ENCODE data around the gene LRRK1.

LRRK1 gene

GRCh38 chr15:100994597-100995446 is 75.7 kb downstream of the LRRK1 start:
- Histone ChIP-seq H3K9me3 (no peaks in the 10 kb centered on the region), H3K27me3 (no peaks in the 10 kb centered on the region), H3K27ac (no peak overlapping the region), H3K4me1 (no peaks in the 10 kb centered on the region), H3K4me3 (no peak overlapping the region), H3K36me3 (peaks cover 0 to 9% (median 0%) of the 10 kb centered on the region in 3 donors)
- TF ChIP-seq CTCF (IDR thresholded peaks at IDR 0.05), result no peak
- intact Hi-C loops (cut with DNase I; ENCODE audit: low total_unique reads), result no loop called here
- no peak for DNase-seq

GRCh38 chr15:100995471-100996430 is 76.6 kb downstream of the LRRK1 start:
- DNase-seq, result no peak
- intact Hi-C loops (cut with DNase I; ENCODE audit: low total_unique reads), result no loop called here
- no peaks in the 10 kb centered on the region for H3K9me3 ChIP-seq
- no peaks in the 10 kb centered on the region for H3K27me3 ChIP-seq
- no peak for TF ChIP-seq CTCF (IDR thresholded peaks at IDR 0.05)
- peaks cover 0 to 9% (median 0%) of the 10 kb centered on the region in 3 donors for H3K36me3 ChIP-seq
- H3K27ac ChIP-seq, result no peak overlapping the region
- H3K4me1 ChIP-seq, result no peaks in the 10 kb centered on the region
- H3K4me3 ChIP-seq, result no peak overlapping the region

- intact Hi-C loops (cut with DNase I; ENCODE audit: low total_unique reads), result no loop called here
- TF ChIP-seq CTCF (IDR thresholded peaks at IDR 0.05), result no peak
- DNase-seq, result no peak
- no peaks in the 10 kb centered on the region for H3K9me3 ChIP-seq
- H3K27ac ChIP-seq, result no peak overlapping the region
- no peaks in the 10 kb centered on the region for H3K27me3 ChIP-seq
- no peaks in the 10 kb centered on the region for H3K4me1 ChIP-seq
- H3K4me3 ChIP-seq, result no peak overlapping the region
- H3K36me3 ChIP-seq, result peaks cover 0 to 9% (median 0%) of the 10 kb centered on the region in 3 donors
These were observed 78.3 kb downstream of the LRRK1 start for GRCh38 chr15:100997442-100997841.

- H3K27me3 ChIP-seq, result no peaks in the 10 kb centered on the region
- intact Hi-C loops (cut with DNase I; ENCODE audit: low total_unique reads), result no loop called here
- H3K9me3 ChIP-seq, result no peaks in the 10 kb centered on the region
- H3K4me3 ChIP-seq, result no peak overlapping the region
- no peak overlapping the region for H3K27ac ChIP-seq
- H3K4me1 ChIP-seq, result no peaks in the 10 kb centered on the region
- no peak for DNase-seq
- peaks cover 0 to 9% (median 0%) of the 10 kb centered on the region in 3 donors for H3K36me3 ChIP-seq
- no peak for TF ChIP-seq CTCF (IDR thresholded peaks at IDR 0.05)
These were observed 79.5 kb downstream of the LRRK1 start for GRCh38 chr15:100998630-100999029.

- intact Hi-C loops (cut with DNase I; ENCODE audit: low total_unique reads), result no loop called here
- Histone ChIP-seq H3K4me3 (no peak overlapping the region), H3K27ac (no peak overlapping the region), H3K9me3 (no peaks in the 10 kb centered on the region), H3K27me3 (no peaks in the 10 kb centered on the region), H3K36me3 (peaks cover 0 to 11% (median 0%) of the 10 kb centered on the region in 3 donors), H3K4me1 (no peaks in the 10 kb centered on the region)
- DNase-seq, result no peak
- TF ChIP-seq CTCF (IDR thresholded peaks at IDR 0.05), result no peak
These were observed 80.2 kb downstream of the LRRK1 start for GRCh38 chr15:100999369-100999768.

Data from tibial artery (tissue), 4 donors.